GM06990 (cell line): Measurements from ENCODE around the gene EPHA6.

Source experiments
- DNase-seq: peaks from one replicate; pipeline ENCODE4 v3.0.0-alpha.2; 2011; ENCODE audit not compliant: insufficient read length; ENCODE audit errors: extremely low read depth
- H3K27me3 ChIP-seq: replicated peaks from 2 replicates; pipeline ENCODE4 v1.6.0; 2011; ENCODE audit warnings: low read length; ENCODE audit not compliant: control insufficient read depth, insufficient read depth
- H3K36me3 ChIP-seq: 2 replicates; pipeline ENCODE4 v1.5.1; 2011; ENCODE audit warnings: low read length; ENCODE audit not compliant: control insufficient read depth, insufficient read depth
- H3K4me3 ChIP-seq: replicated peaks from 2 replicates; pipeline ENCODE4 v1.5.1; 2011; ENCODE audit warnings: low read depth, mild to moderate bottlenecking, control low read depth, low read length
- CTCF ChIP-seq: IDR thresholded peaks from 2 replicates; pipeline ENCODE4 v1.5.1; 2011; ENCODE audit warnings: low read length, control low read depth, mild to moderate bottlenecking, inconsistent platforms; ENCODE audit not compliant: insufficient read depth, poor library complexity, severe bottlenecking

EPHA6 gene

DNA sequence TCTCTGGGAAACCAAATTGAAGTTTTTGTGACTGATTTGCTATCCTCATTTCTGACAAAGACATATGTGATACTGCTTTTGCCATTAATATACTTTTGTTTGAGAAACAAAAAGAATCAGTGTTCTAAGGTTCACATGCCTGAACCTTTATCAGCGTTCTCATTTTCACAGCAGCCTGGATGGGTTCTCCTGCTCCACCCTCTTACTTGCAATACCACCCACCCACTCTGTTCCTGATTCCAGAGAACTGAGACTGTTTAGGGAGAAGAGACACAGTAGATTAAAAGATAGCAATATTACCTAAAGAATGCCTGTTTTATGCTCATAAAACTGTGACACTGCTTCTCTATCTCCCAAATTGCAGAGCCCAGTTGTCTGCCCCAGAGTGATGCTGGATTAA lies 924.4 kb downstream of the EPHA6 start:
- no peak for DNase-seq
- no peak overlapping the region for H3K4me3 ChIP-seq
- no peaks in the 10 kb centered on the region; the same call in 1 of the 2 replicates for H3K27me3 ChIP-seq
- H3K36me3 ChIP-seq: no peaks in the 10 kb centered on the region
- no peak for TF ChIP-seq CTCF

GRCh38 chr3:97742036-97742435 lies 927.6 kb downstream of the EPHA6 start:
- DNase-seq: no peak
- TF ChIP-seq CTCF: no peak
- H3K27me3 ChIP-seq: no peaks in the 10 kb centered on the region; the same call in 1 of the 2 replicates
- H3K4me3 ChIP-seq: no peak overlapping the region
- H3K36me3 ChIP-seq: no peaks in the 10 kb centered on the region

DNA sequence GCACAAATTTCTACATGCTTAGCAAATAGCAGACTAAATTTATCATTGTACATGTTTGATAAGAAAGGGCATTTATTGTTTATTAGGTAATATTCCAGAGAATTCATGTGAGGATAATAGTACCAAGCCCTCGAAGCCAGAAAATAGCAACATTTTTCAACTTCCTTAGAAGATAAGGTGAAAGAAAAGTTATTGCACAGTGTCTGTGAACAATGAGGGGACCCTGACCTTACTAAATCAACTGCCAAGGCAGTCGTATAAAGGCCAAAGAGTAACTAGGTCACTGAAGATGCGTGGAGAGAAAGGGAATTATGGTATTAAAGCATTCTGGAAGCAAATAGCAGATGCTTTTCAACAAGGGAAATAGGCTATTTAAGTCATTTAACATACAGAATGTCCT lies 929.9 kb downstream of the EPHA6 start:
- DNase-seq: no peak
- no peak for TF ChIP-seq CTCF
- Histone ChIP-seq H3K36me3 (no peaks in the 10 kb centered on the region), H3K27me3 (no peaks in the 10 kb centered on the region; the same call in 1 of the 2 replicates), H3K4me3 (no peak overlapping the region)

GRCh38 chr3:97763586-97764406 lies 949.4 kb downstream of the EPHA6 start:
- no peaks in the 10 kb centered on the region for H3K36me3 ChIP-seq
- no peak for DNase-seq
- TF ChIP-seq CTCF: no peak
- no peaks in the 10 kb centered on the region for H3K27me3 ChIP-seq
- peak overlapping the region; percentile 78 for H3K4me3 ChIP-seq

- Histone ChIP-seq H3K36me3 (no peaks in the 10 kb centered on the region), H3K4me3 (peak within 1 kb of the TSS; percentile 78), H3K27me3 (no peaks in the 10 kb centered on the region)
- peak; percentile 85 for DNase-seq
- TF ChIP-seq CTCF: peak; percentile 27
Measured at GRCh38 chr3:97764407-97765238, 950.2 kb downstream of the EPHA6 start, which contains the start of gene ARL6. Gene ARL6, plus strand, starts transcription at chr3:97764758. Its CDS starts 3,350 bp downstream, at chr3:97768108.
